SH-SY5Y (cell line): ENCODE measurements around the gene MRPS18A.

Source experiments
- GATA2 ChIP-seq: IDR thresholded peaks from 2 replicates; pipeline ENCODE4 v1.6.1; 2011; ENCODE audit warnings: mild to moderate bottlenecking, low read depth, low read length
- GATA3 ChIP-seq: IDR thresholded peaks from 2 replicates; pipeline ENCODE4 v1.6.1; 2011; ENCODE audit warnings: low read depth, mild to moderate bottlenecking, low read length, moderate library complexity

DNA sequence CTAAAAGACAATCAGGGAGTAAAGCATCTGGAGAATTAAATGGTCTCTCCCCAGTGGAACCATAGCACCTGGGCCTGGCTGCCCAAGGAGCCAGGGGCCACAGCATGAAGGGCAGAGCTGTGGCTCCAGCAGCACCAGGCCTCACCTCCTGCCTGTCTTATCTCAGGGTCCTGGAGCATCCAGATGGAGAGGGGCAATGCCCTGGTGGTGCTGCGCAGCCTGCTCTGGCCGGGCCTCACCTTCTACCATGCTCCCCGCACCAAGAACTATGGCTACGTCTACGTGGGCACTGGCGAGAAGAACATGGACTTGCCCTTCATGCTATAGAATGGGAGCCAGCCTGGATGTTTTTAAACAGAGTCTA is 17.0 kb downstream of the MRPS18A start:
- TF ChIP-seq GATA3 (no peak), GATA2 (no peak)
